GM23338 (cell line): Measurements from ENCODE around the gene SUPV3L1. TPM values are rescaled to one million over a fixed set of nuclear protein-coding genes. Genes with fewer than 3 reads are reported as not detected.

Source experiments
- ATAC-seq: fragments of 200-7000 bp; cut with Tn5 transposase; 3 replicates; pipeline ENCODE4 v1.9.1; 2020
- DNase-seq: peaks from one replicate; pipeline ENCODE4 v3.0.0-alpha.2; 2015; ENCODE audit warnings: low spot score
- H2AFZ ChIP-seq: fragments of 200-600 bp; sonication (generic); 2 replicates; pipeline ENCODE4 v1.8.0; 2016; ENCODE audit warnings: antibody characterized with exemption, mild to moderate bottlenecking, moderate library complexity
- H3F3A ChIP-seq: fragments of 200-600 bp; sonication (generic); replicated peaks from 2 replicates; pipeline ENCODE4 v1.8.0; 2017; ENCODE audit warnings: antibody characterized with exemption, mixed run types, low read depth
- H3K27ac ChIP-seq: fragments of 200-600 bp; sonication (generic); 2 replicates; pipeline ENCODE4 v1.6.1; 2016; ENCODE audit warnings: low read depth
- H3K27me3 ChIP-seq: fragments of 200-600 bp; sonication (generic); 2 replicates; pipeline ENCODE4 v1.8.0; 2016; ENCODE audit warnings: mild to moderate bottlenecking, mixed run types, moderate library complexity; ENCODE audit not compliant: insufficient read depth
- H3K36me3 ChIP-seq: fragments of 200-600 bp; sonication (generic); 2 replicates; pipeline ENCODE4 v1.8.0; 2016; ENCODE audit warnings: mild to moderate bottlenecking; ENCODE audit not compliant: insufficient read depth
- H3K4me1 ChIP-seq: fragments of 200-600 bp; sonication (generic); 2 replicates; pipeline ENCODE4 v1.8.0; 2016; ENCODE audit warnings: mild to moderate bottlenecking, moderate library complexity; ENCODE audit not compliant: insufficient read depth
- H3K4me2 ChIP-seq: fragments of 200-600 bp; sonication (generic); 2 replicates; pipeline ENCODE4 v1.7.1; 2017; ENCODE audit warnings: mixed run types
- H3K4me3 ChIP-seq: fragments of 200-600 bp; sonication (generic); 2 replicates; pipeline ENCODE4 v1.6.1; 2016; ENCODE audit warnings: mixed run types
- H3K79me2 ChIP-seq: fragments of 200-600 bp; sonication (generic); replicated peaks from 2 replicates; pipeline ENCODE4 v1.8.0; 2017; ENCODE audit warnings: mild to moderate bottlenecking; ENCODE audit not compliant: insufficient read depth
- H3K9me2 ChIP-seq: fragments of 200-600 bp; sonication (generic); 2 replicates; pipeline ENCODE4 v1.8.0; 2017; ENCODE audit not compliant: insufficient read depth
- H4K20me1 ChIP-seq: fragments of 200-600 bp; sonication (generic); replicated peaks from 2 replicates; pipeline ENCODE4 v1.8.0; 2017; ENCODE audit warnings: mild to moderate bottlenecking; ENCODE audit not compliant: insufficient read depth
- H3K27ac Mint-ChIP-seq: 2 replicates; pipeline ENCODE4 v1.8.0; 2020; ENCODE audit warnings: inconsistent platforms, mild to moderate bottlenecking, moderate library complexity, mixed read lengths
- H3K27me3 Mint-ChIP-seq: 3 replicates; pipeline ENCODE4 v1.8.0; 2022; ENCODE audit warnings: low read depth, mild to moderate bottlenecking, moderate library complexity, mixed read lengths, inconsistent platforms; ENCODE audit not compliant: insufficient read depth, poor library complexity
- H3K36me3 Mint-ChIP-seq: 3 replicates; pipeline ENCODE4 v1.8.0; 2021; ENCODE audit warnings: low read depth, mild to moderate bottlenecking, inconsistent platforms, moderate library complexity, mixed read lengths
- H3K4me1 Mint-ChIP-seq: 3 replicates; pipeline ENCODE4 v1.8.0; 2020; ENCODE audit warnings: mild to moderate bottlenecking, inconsistent platforms, mixed read lengths
- H3K4me3 Mint-ChIP-seq: 3 replicates; pipeline ENCODE4 v1.8.0; 2021; ENCODE audit warnings: moderate library complexity, mild to moderate bottlenecking, inconsistent platforms, mixed read lengths
- H3K9me3 Mint-ChIP-seq: 3 replicates; pipeline ENCODE4 v1.8.0; 2020; ENCODE audit warnings: moderate library complexity, mild to moderate bottlenecking, inconsistent platforms, mixed read lengths
- CREB1 ChIP-seq: fragments of 250-450 bp; sonication (Bioruptor Pico); IDR thresholded peaks from 2 replicates; pipeline ENCODE4 v1.5.0; 2020; ENCODE audit warnings: low read depth, mild to moderate bottlenecking, moderate library complexity
- ETS1 ChIP-seq: IDR thresholded peaks from 2 replicates; pipeline ENCODE4 v1.6.1; 2016; ENCODE audit warnings: antibody characterized with exemption
- EZH2 ChIP-seq: fragments of 200-600 bp; sonication (generic); IDR thresholded peaks from one replicate; pipeline ENCODE4 v1.8.0; 2017; ENCODE audit warnings: antibody characterized with exemption, mild to moderate bottlenecking, low read depth; ENCODE audit not compliant: unreplicated experiment
- EZH2phosphoT487 ChIP-seq: fragments of 200-600 bp; sonication (generic); IDR thresholded peaks from one replicate; pipeline ENCODE4 v1.8.1; 2018; ENCODE audit warnings: antibody characterized with exemption; ENCODE audit not compliant: unreplicated experiment
- JUNB ChIP-seq: IDR thresholded peaks from one replicate; pipeline ENCODE4 v1.6.1; 2016; ENCODE audit warnings: antibody characterized with exemption; ENCODE audit not compliant: unreplicated experiment
- NANOG ChIP-seq: IDR thresholded peaks from 2 replicates; pipeline ENCODE4 v1.6.1; 2016; ENCODE audit warnings: antibody characterized with exemption, borderline replicate concordance
- POLR2AphosphoS5 ChIP-seq: IDR thresholded peaks from 2 replicates; pipeline ENCODE4 v1.6.1; 2016; ENCODE audit warnings: antibody characterized with exemption, low read depth
- STAT1 ChIP-seq: IDR thresholded peaks from one replicate; pipeline ENCODE4 v1.6.1; 2016; ENCODE audit warnings: antibody characterized with exemption; ENCODE audit not compliant: unreplicated experiment
- ZNF114 ChIP-seq: fragments of 250-450 bp; sonication (Bioruptor Pico); IDR thresholded peaks from 2 replicates; pipeline ENCODE4 v1.5.0; 2020; ENCODE audit warnings: mild to moderate bottlenecking, moderate library complexity
- ZNF331 ChIP-seq: fragments of 250-450 bp; sonication (Bioruptor Pico); IDR thresholded peaks from 2 replicates; pipeline ENCODE4 v1.5.0; 2020; ENCODE audit warnings: low read depth, mild to moderate bottlenecking, moderate library complexity
- ZNF462 ChIP-seq: fragments of 250-450 bp; sonication (Bioruptor Pico); IDR thresholded peaks from 2 replicates; pipeline ENCODE4 v1.5.0; 2020; ENCODE audit warnings: mild to moderate bottlenecking, moderate library complexity
- polyA plus RNA-seq: library from polyadenylated mRNA; unstranded; fragments of >200 nt; fragmentation: Nextera tagmentation; extraction: Ambion mirVana; gene quantifications from 2 replicates; pipeline ENCODE4 v1.2.1, GENCODE V29; 2016
- total RNA-seq: library from RNA; depleted of rRNA; stranded (reverse); fragments of >200 nt; shearing (Covaris generic); gene quantifications from 2 replicates; pipeline ENCODE4 v1.2.3, GENCODE V29; 2014
- TF ChIP-seq, protein P1 (sequence below), 2 experiments: fragments of 200-600 bp in 1 of 2; sonication (generic) in 1 of 2; conservative IDR thresholded peaks; 2 replicates each; pipeline versions ENCODE4 v1.5.1 to v1.6.1; 2016 to 2017; ENCODE audit warnings: antibody characterized with exemption in 2 of 2, low read depth in 2 of 2, mild to moderate bottlenecking in 2 of 2, moderate library complexity in 1 of 2
- TF ChIP-seq, protein P2 (sequence below): IDR thresholded peaks from one replicate; pipeline ENCODE4 v1.6.1; 2018; ENCODE audit warnings: antibody characterized with exemption; ENCODE audit not compliant: unreplicated experiment

SUPV3L1 gene
- total and polyA plus RNA-seq, 2 experiments from 2014 or later: 29.9 to 45.2 TPM

- H3K79me2 ChIP-seq: peaks cover 65% of the 10 kb centered on the region
- ATAC-seq: no peak
- peaks cover 5% of the 10 kb centered on the region for H4K20me1 ChIP-seq
- no peak overlapping the region for H2AFZ ChIP-seq
- no peak for DNase-seq
- H3K27ac Mint-ChIP-seq: no peak overlapping the region
- H3K4me3 ChIP-seq: no peak overlapping the region
- peaks cover 51% of the 10 kb centered on the region for H3K36me3 Mint-ChIP-seq
- TF ChIP-seq ZNF331 (CRISPR knock-in tag): no peak
- TF ChIP-seq ZNF114 (CRISPR knock-in tag): no peak
- no peak for TF ChIP-seq EZH2phosphoT487
- no peak for TF ChIP-seq ZNF462
- no peak for TF ChIP-seq JUNB
- TF ChIP-seq NANOG: no peak
- TF ChIP-seq ETS1: no peak
- TF ChIP-seq, protein P1, sequence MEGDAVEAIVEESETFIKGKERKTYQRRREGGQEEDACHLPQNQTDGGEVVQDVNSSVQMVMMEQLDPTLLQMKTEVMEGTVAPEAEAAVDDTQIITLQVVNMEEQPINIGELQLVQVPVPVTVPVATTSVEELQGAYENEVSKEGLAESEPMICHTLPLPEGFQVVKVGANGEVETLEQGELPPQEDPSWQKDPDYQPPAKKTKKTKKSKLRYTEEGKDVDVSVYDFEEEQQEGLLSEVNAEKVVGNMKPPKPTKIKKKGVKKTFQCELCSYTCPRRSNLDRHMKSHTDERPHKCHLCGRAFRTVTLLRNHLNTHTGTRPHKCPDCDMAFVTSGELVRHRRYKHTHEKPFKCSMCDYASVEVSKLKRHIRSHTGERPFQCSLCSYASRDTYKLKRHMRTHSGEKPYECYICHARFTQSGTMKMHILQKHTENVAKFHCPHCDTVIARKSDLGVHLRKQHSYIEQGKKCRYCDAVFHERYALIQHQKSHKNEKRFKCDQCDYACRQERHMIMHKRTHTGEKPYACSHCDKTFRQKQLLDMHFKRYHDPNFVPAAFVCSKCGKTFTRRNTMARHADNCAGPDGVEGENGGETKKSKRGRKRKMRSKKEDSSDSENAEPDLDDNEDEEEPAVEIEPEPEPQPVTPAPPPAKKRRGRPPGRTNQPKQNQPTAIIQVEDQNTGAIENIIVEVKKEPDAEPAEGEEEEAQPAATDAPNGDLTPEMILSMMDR (conservative IDR thresholded peaks at IDR 0.05; ENCODE audit: low read depth in 2 of 2): no peak
- TF ChIP-seq EZH2: no peak
- TF ChIP-seq CREB1 (CRISPR knock-in tag): no peak
- TF ChIP-seq, protein P2, sequence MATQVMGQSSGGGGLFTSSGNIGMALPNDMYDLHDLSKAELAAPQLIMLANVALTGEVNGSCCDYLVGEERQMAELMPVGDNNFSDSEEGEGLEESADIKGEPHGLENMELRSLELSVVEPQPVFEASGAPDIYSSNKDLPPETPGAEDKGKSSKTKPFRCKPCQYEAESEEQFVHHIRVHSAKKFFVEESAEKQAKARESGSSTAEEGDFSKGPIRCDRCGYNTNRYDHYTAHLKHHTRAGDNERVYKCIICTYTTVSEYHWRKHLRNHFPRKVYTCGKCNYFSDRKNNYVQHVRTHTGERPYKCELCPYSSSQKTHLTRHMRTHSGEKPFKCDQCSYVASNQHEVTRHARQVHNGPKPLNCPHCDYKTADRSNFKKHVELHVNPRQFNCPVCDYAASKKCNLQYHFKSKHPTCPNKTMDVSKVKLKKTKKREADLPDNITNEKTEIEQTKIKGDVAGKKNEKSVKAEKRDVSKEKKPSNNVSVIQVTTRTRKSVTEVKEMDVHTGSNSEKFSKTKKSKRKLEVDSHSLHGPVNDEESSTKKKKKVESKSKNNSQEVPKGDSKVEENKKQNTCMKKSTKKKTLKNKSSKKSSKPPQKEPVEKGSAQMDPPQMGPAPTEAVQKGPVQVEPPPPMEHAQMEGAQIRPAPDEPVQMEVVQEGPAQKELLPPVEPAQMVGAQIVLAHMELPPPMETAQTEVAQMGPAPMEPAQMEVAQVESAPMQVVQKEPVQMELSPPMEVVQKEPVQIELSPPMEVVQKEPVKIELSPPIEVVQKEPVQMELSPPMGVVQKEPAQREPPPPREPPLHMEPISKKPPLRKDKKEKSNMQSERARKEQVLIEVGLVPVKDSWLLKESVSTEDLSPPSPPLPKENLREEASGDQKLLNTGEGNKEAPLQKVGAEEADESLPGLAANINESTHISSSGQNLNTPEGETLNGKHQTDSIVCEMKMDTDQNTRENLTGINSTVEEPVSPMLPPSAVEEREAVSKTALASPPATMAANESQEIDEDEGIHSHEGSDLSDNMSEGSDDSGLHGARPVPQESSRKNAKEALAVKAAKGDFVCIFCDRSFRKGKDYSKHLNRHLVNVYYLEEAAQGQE: no peak
- TF ChIP-seq POLR2AphosphoS5: no peak
- TF ChIP-seq STAT1: no peak
- H3K36me3 ChIP-seq: peaks cover 31% of the 10 kb centered on the region
- no peaks in the 10 kb centered on the region for H3K4me1 Mint-ChIP-seq
- no peaks in the 10 kb centered on the region for H3K27me3 ChIP-seq
- H3K9me2 ChIP-seq: no peaks in the 10 kb centered on the region
- H3K9me3 Mint-ChIP-seq: no peaks in the 10 kb centered on the region
- no peaks in the 10 kb centered on the region for H3K4me1 ChIP-seq
- H3K4me3 Mint-ChIP-seq: no peak overlapping the region
- H3F3A ChIP-seq: 0 out of 2 replicates have a peak, but pooled peaks cover 2% of the 10 kb centered on the region
- no peaks in the 10 kb centered on the region for H3K27me3 Mint-ChIP-seq
- H3K27ac ChIP-seq: no peak overlapping the region
- H3K4me2 ChIP-seq: no peak overlapping the region
Measured at GRCh38 chr10:69186524-69186923, 6.5 kb downstream of the SUPV3L1 start.
